ENCODE results near the gene ELMO1.
A peak's percentile ranks its signal among the peaks of the same experiment; 100 is the strongest.

Gene ELMO1

GRCh38 chr7:36928718-36929117, 519.9 kb downstream of the ELMO1 start:
- DNase-seq: no peak

GRCh38 chr7:36928311-36928710, 520.4 kb downstream of the ELMO1 start:
- no peak for DNase-seq

- DNase-seq: no peak
Measured at GRCh38 chr7:36925691-36926090, 523.0 kb downstream of the ELMO1 start.

- DNase-seq: no peak
Measured at GRCh38 chr7:36925207-36925606, 523.5 kb downstream of the ELMO1 start.

- DNase-seq: no peak
Measured at GRCh38 chr7:36923943-36924436, 524.7 kb downstream of the ELMO1 start.

GRCh38 chr7:36923185-36923584, 525.5 kb downstream of the ELMO1 start:
- DNase-seq: no peak

- no peak for DNase-seq
Measured at GRCh38 chr7:36920433-36920832, 528.2 kb downstream of the ELMO1 start.

- DNase-seq: no peak
Measured at GRCh38 chr7:36919738-36920137, 528.9 kb downstream of the ELMO1 start.

GRCh38 chr7:36918591-36918990, 530.1 kb downstream of the ELMO1 start:
- no peak for DNase-seq

- DNase-seq: no peak
Measured at GRCh38 chr7:36916619-36917018, 532.0 kb downstream of the ELMO1 start.

- DNase-seq: no peak
Measured at GRCh38 chr7:36916116-36916515, 532.5 kb downstream of the ELMO1 start.

- no peak for DNase-seq
Measured at GRCh38 chr7:36911788-36912187, 536.9 kb downstream of the ELMO1 start.

GRCh38 chr7:36910859-36911258, 537.8 kb downstream of the ELMO1 start:
- no peak for DNase-seq

GRCh38 chr7:36910401-36910800, 538.3 kb downstream of the ELMO1 start:
- no peak for DNase-seq

- no peak for DNase-seq
Measured at GRCh38 chr7:36906956-36907635, 541.6 kb downstream of the ELMO1 start.

- DNase-seq: no peak
Measured at GRCh38 chr7:36906448-36906847, 542.2 kb downstream of the ELMO1 start.

- DNase-seq: no peak
Measured at GRCh38 chr7:36905841-36906240, 542.8 kb downstream of the ELMO1 start.

GRCh38 chr7:36904802-36905201, 543.9 kb downstream of the ELMO1 start:
- DNase-seq: no peak

GRCh38 chr7:36904101-36904500, 544.6 kb downstream of the ELMO1 start:
- no peak for DNase-seq

GRCh38 chr7:36900988-36901710, 547.5 kb downstream of the ELMO1 start:
- DNase-seq: no peak

GRCh38 chr7:36898186-36898585, 550.5 kb downstream of the ELMO1 start:
- no peak for DNase-seq

GRCh38 chr7:36896956-36897590, 551.6 kb downstream of the ELMO1 start:
- DNase-seq: no peak

- DNase-seq: peak; percentile 73
Measured at GRCh38 chr7:36896418-36896817, 552.2 kb downstream of the ELMO1 start.

GRCh38 chr7:36895192-36895591, 553.5 kb downstream of the ELMO1 start:
- DNase-seq: peak; percentile 63
